Psoas muscle (tissue), 8 donors: ENCODE data around the gene KLHL29. TPM values are rescaled to one million over a fixed set of nuclear protein-coding genes. Genes with fewer than 3 reads are reported as not detected.

Source experiments
- ATAC-seq, 4 donors: fragments of 200-7000 bp; cut with Tn5 transposase; one replicate each; pipeline ENCODE4 v1.9.1; 2020; ENCODE audit warnings: moderate library complexity in 3 of 4, mild to moderate bottlenecking in 2 of 4
- DNase-seq, 2 donors: peaks; one replicate each; pipeline ENCODE4 v3.0.0-alpha.2; 2020
- H3K27ac ChIP-seq: fragments of 200-600 bp; one replicate; pipeline ENCODE4 v1.8.0; 2022
- H3K27me3 ChIP-seq, 3 donors: fragments of 200-600 bp in 1 of 3; one replicate each; pipeline versions ENCODE4 v1.6.1 to v1.8.0; 2013 to 2022; ENCODE audit warnings: low read length in 2 of 3, mild to moderate bottlenecking in 2 of 3, moderate library complexity in 1 of 3; ENCODE audit not compliant: insufficient read depth in 3 of 3
- H3K36me3 ChIP-seq, 2 donors: fragments of 200-600 bp in 1 of 2; one replicate each; pipeline versions ENCODE4 v1.6.1 to v1.8.0; 2013 to 2022; ENCODE audit warnings: low read depth in 1 of 2, mild to moderate bottlenecking in 1 of 2, moderate library complexity in 1 of 2; ENCODE audit not compliant: insufficient read depth in 1 of 2
- H3K4me1 ChIP-seq: fragments of 200-600 bp; one replicate; pipeline ENCODE4 v1.8.0; 2022
- H3K4me3 ChIP-seq: fragments of 200-600 bp; one replicate; pipeline ENCODE4 v1.8.0; 2022; ENCODE audit warnings: mild to moderate bottlenecking
- H3K9me3 ChIP-seq: fragments of 200-600 bp; one replicate; pipeline ENCODE4 v1.8.0; 2022
- WGBS, 3 donors: extraction: QIAGEN DNeasy Blood & Tissue Kit; methylation state at CpG; one replicate each; pipeline versions ENCODE4 v1.1.6 to v1.1.7; 2013; 5-methylcytosine and 5-hydroxymethylcytosine counted together
- intact Hi-C, 2 donors: fragments of 100-400 bp; cut with DNase I; formaldehyde crosslinking; loops; one replicate each; pipeline versions ENCODE4 v1.11.0 to v1.14.2; 2022
- polyA plus RNA-seq, 3 donors: library from polyadenylated mRNA; stranded (reverse); fragments of 200-250 nt; gene quantifications; one replicate each; pipeline ENCODE4 v1.2.3, GENCODE V29; 2013
- total RNA-seq, 4 donors: library from RNA; stranded (reverse); fragmentation: NEBNext Ultra II Directional in 2 of 4; extraction: Animal tissue kit (Norgen Biotek cat#: 25700) in 2 of 4; gene quantifications; one replicate each; pipeline versions ENCODE4 v1.2.1 to v1.2.4, GENCODE V29; 2021 to 2023
- TF ChIP-seq, protein P1 (sequence below): fragments of 200-600 bp; IDR thresholded peaks from one replicate; pipeline ENCODE4 v1.8.0; 2022; ENCODE audit warnings: antibody characterized with exemption
- donor health status: healthy with polysubstance abuse.
- donor health status: DM: no; HTN: no; CAD: no; lungs with moderate emphysema.
- donor health status: Bipolar disorder and iron deficiency.
- donor health status: healthy.
- donor health status: DM: yes; HTN: yes; CAD: no.
- donor health status: DM: no; HTN: no; CAD: no.
- donor health status: DM: no; HTN: no; CAD: no.
- donor health status: DM: yes; HTN: yes; CAD: no.

Gene KLHL29
- total and polyA plus RNA-seq, 7 donors = 4.4 to 14.1 (median 6.8) TPM

DNA sequence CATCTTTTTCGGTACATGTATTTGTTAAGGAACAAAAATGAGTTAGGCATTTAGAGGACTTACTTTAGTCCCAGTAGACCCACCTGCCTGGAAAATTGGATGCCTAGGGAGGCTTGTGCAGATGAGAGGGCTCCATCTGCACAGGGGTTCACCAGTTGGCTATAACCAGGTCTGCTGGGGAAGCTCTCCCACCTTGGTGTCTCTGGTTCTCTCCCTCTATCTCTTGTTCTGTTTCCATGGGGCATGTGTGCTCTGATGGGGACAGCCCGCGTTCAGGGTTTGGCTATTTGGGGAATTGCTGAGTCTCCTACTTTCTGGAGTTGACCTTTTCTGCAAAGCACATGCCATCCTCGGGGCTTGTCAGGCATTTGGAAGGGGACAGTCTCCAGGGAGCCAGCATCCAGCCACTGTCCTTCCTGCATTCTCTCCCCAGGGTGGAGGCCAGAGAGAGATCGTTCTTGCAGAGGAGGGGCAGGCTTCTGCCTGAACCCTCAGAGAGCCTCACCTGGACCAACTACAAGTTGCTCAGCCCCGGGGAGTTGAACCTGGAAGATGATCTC, 157.3 kb downstream of the KLHL29 start:
- Histone ChIP-seq H3K4me1 (peaks cover 39% of the 10 kb centered on the region), H3K9me3 (no peaks in the 10 kb centered on the region)
- peak in 2 of 4 donors; percentile 56 to 58 for ATAC-seq

DNA sequence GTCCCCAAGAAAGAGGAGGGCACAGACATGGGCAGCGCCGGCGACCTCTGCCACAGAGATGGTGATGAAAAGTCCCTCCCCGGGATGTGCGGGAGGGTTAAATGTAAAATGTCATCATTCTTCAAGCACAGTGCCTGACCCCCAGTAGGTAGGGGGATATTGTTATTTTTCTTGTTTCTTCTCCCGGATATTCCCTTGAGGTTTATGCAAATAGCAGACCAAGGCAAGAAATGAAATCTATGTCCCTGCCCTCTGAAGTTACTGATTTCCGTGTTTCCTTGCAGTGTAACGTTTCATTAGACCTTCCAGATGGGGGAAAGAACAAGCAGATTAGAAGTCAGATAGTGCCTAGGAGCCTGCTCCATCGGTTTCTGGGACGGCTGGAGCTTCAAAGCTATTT, 158.3 kb downstream of the KLHL29 start:
- intact Hi-C loops = no loop called here

More for the DNA sequence above, 157.3 kb downstream of the KLHL29 start:
- DNase-seq = no peak
- H3K27ac ChIP-seq = no peak overlapping the region
- no peak overlapping the region for H3K4me3 ChIP-seq
- no peaks in the 10 kb centered on the region for H3K36me3 ChIP-seq
- TF ChIP-seq, protein P1, sequence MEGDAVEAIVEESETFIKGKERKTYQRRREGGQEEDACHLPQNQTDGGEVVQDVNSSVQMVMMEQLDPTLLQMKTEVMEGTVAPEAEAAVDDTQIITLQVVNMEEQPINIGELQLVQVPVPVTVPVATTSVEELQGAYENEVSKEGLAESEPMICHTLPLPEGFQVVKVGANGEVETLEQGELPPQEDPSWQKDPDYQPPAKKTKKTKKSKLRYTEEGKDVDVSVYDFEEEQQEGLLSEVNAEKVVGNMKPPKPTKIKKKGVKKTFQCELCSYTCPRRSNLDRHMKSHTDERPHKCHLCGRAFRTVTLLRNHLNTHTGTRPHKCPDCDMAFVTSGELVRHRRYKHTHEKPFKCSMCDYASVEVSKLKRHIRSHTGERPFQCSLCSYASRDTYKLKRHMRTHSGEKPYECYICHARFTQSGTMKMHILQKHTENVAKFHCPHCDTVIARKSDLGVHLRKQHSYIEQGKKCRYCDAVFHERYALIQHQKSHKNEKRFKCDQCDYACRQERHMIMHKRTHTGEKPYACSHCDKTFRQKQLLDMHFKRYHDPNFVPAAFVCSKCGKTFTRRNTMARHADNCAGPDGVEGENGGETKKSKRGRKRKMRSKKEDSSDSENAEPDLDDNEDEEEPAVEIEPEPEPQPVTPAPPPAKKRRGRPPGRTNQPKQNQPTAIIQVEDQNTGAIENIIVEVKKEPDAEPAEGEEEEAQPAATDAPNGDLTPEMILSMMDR = no peak
- intact Hi-C loops = no loop called here
- WGBS, 3 donors = 31 to 39% (median 32%) methylated on average over 6 of the region's 6 CpGs
- no peaks in the 10 kb centered on the region for H3K27me3 ChIP-seq

DNA sequence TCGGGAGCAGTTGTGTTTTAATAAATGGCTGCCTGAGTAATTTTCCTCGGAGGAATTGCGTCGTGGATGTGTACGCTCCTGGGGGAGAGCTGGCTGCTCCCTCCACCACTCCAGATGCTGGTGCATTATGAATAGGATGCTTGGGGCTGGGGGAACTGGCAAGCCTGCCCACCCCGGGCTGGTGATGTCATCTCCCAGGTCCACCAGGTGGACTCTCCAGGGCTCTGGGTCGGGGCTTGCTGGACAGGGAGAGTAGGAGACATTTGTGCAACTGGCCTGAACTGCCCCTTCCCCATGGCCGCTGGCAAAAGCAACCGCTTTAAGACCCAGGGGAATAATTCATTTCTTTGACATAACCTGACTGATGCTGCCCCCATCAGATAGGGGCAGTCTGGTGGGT, 158.7 kb downstream of the KLHL29 start:
- no peak for ATAC-seq
- no peaks in the 10 kb centered on the region for H3K27me3 ChIP-seq
- no peak overlapping the region for H3K4me3 ChIP-seq
- intact Hi-C loops = no loop called here
- H3K27ac ChIP-seq = no peak overlapping the region
- H3K36me3 ChIP-seq = no peaks in the 10 kb centered on the region
- TF ChIP-seq, protein P1 = no peak
- no peaks in the 10 kb centered on the region for H3K9me3 ChIP-seq
- 84 to 92% (median 91%) methylated on average over 9 of the region's 9 CpGs for WGBS, 3 donors
- no peak for DNase-seq
- peaks cover 29% of the 10 kb centered on the region for H3K4me1 ChIP-seq

More for the DNA sequence above, 158.3 kb downstream of the KLHL29 start:
- no peak for ATAC-seq
- TF ChIP-seq, protein P1 = no peak
- Histone ChIP-seq H3K27ac (no peak overlapping the region), H3K9me3 (no peaks in the 10 kb centered on the region), H3K4me1 (peaks cover 29% of the 10 kb centered on the region), H3K27me3 (no peaks in the 10 kb centered on the region), H3K36me3 (no peaks in the 10 kb centered on the region), H3K4me3 (no peak overlapping the region)
- no peak for DNase-seq
- WGBS, 3 donors = 91% methylated on average over 10 of the region's 10 CpGs

DNA sequence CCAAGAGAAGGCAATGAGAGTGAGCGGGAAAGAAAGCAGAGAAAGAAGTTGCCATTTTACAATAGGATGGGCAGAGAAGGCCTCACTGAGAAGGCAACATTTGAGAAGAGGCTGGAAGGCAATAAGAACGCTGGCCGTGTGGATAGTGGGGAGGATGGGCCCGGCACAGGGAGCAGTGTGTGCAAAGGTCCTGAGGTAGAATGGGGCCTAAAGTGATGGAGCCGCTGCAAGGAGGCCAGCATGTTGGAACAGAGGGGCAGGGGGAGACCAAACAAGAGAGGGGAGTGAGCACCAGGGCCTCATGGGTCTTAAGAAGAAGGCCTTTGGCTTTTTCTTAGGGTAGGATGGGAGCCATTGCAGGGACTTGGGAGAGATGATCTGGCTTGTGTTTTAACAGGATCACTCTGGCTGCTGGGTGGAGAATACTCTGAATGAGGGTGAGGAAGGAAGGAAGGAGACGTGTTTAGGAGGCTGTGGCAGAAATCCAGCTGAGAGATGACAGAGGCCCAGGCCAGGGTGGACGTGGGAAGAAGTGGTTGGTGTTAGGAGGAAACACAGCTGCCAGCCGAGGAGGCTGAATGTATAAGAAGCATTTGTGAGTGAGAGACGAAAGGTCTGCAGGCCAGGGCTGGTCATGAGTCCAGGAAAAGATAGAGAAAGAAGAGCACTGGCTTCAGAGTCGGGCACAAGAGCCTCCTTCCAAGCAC, 159.8 kb downstream of the KLHL29 start:
- Histone ChIP-seq H3K36me3 (no peaks in the 10 kb centered on the region), H3K4me1 (peaks cover 29% of the 10 kb centered on the region), H3K9me3 (no peaks in the 10 kb centered on the region), H3K27me3 (no peaks in the 10 kb centered on the region), H3K27ac (no peak overlapping the region), H3K4me3 (no peak overlapping the region)
- 86 to 90% (median 87%) methylated on average over 10 of the region's 10 CpGs for WGBS, 3 donors
- intact Hi-C loops = no loop called here
- ATAC-seq = no peak
- no peak for DNase-seq
- TF ChIP-seq, protein P1 = no peak
